Left hindlimb (tissue), 1 donor: ENCODE data around the gene FCAR.
"Not testable (repeated sequence)": the region's sequence is repeated elsewhere in the genome, so short reads cannot be mapped to it uniquely, and the experiment has no call there.

ENCODE experiments used
- DNase-seq: peaks from one replicate; pipeline ENCODE4 v3.0.0-alpha.2; 2018

Gene FCAR

DNA sequence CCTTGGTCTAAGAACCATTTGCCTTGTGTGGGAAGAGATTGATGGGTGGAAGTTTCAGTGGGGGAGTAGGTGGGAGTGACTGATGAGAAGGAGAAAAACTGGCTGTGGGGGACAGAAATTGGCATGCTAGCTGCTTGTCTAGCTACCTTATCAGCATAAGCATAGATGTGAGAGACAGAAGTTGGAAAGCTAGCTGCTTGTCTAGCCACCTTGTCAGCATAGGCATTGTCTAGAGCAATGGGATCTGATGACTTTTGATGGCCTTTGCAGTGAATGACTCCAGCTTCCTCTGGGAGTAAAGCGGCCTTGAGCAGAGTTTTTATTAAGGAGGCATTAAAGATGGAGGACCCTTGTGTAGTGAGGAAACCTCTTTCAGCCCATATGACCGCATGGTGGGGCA, 22.0 kb downstream of the FCAR start:
- no peak for DNase-seq

- not testable (repeated sequence) for DNase-seq
Observed at GRCh38 chr19:54898685-54899084, 24.6 kb downstream of the FCAR start.

GRCh38 chr19:54899646-54900045, 25.6 kb downstream of the FCAR start:
- not testable (repeated sequence) for DNase-seq

GRCh38 chr19:54901153-54901552, 27.1 kb downstream of the FCAR start:
- DNase-seq, result not testable (repeated sequence)

GRCh38 chr19:54902061-54902460, 28.0 kb downstream of the FCAR start:
- no peak for DNase-seq

- DNase-seq, result no peak
Observed at GRCh38 chr19:54903303-54903702, 29.3 kb downstream of the FCAR start.

- DNase-seq, result not testable (repeated sequence)
Observed at GRCh38 chr19:54904261-54904660, 30.2 kb downstream of the FCAR start.

DNA sequence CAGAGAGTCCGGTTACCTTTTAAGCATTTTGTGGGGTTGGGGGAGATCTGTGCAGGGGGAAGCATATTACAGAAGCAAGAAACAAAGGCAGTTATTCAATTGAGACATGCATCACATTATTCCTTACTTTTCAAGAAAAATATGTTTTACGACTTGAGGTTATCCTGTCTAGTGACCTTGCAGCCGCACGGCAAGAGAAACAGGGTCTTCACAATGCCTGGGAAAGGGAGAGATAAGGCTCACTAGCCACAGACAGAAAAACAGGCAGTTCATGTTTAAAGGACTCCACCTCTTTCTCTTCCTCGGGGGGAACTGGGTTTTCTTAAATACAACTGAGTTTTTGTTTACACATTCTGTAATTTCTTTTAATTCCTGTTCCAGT, 31.4 kb downstream of the FCAR start:
- no peak for DNase-seq

DNA sequence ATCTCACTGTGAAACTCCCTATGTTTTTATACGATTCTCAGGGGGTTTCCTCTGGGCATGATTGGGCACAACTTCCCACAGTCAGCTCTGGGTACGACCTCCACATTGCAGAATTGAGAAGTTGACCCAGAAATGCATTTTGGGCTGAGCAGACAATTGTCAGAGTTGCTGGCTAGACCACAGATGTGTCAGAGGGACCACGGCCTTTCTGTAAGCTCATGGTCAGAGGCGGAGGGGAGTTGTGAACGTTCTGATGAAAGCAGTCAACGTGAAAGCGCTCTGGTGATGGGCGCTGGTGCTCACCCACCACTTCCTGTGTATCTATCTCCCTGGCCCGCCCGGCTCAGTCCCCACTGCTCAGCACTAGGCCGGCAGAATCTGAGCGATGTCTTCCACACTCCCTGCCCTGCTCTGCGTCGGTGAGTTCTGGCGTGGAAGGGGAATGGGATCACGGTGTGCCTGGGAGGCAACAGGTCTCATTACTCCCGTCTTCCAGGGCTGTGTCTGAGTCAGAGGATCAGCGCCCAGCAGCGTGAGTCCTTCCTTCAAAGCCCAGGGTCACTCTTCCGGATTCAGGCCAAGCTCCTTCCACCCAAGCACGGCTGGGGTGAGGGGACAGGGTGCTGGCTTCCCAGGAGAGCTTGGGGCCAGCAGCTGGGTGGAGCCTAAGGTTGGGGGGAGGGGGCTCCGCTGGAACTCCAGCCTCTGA, 31.9 kb downstream of the FCAR start, which contains the start of gene NCR1:
Gene NCR1 (plus strand): TSS at position 346 of the 709 bp plus-strand sequence. CDS start 40 bp downstream, at position 386.
- DNase-seq, result no peak

- no peak for DNase-seq
Observed at GRCh38 chr19:54906819-54907218, 32.8 kb downstream of the FCAR start.

GRCh38 chr19:54907899-54908298, 33.9 kb downstream of the FCAR start:
- DNase-seq, result not testable (repeated sequence)

DNA sequence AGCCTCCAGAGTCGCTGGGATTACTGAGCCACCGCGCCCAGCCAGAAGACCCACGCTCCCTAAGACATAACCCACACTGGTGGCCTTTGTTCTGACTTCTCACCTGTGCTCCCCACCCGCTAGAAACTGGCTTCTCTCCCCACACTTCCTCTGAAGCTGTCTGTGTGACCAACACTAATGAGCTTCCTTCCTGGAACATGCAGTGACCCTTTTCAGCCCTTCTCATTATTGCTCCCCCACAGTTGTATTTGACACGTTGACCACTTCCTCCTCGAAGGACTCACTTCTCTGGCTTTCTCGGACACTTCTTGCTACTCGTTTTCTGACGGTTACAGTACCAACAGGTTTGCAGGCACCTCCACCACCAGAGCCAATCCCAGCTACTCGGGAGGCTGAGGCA, 42.8 kb downstream of the FCAR start:
- DNase-seq, result no peak

DNA sequence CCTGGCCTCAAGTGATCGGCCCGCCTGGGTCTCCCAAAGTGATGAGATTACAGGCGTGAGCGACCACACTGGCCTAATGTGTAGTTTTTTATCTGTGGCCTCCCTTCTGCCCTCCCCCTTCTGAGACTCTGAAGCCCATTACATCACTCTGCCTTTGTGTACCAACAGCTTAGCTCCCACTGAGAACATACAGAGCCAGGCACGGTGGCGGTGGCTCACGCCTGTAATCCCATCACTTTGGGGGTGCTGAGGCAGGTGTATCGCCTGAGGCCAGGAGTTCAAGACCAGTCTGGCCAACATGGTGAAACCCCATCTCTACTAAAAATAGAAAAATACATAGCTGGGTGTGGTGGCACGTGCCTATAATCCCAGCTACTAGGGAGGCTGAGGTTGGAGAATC, 44.5 kb downstream of the FCAR start:
- DNase-seq, result no peak

DNA sequence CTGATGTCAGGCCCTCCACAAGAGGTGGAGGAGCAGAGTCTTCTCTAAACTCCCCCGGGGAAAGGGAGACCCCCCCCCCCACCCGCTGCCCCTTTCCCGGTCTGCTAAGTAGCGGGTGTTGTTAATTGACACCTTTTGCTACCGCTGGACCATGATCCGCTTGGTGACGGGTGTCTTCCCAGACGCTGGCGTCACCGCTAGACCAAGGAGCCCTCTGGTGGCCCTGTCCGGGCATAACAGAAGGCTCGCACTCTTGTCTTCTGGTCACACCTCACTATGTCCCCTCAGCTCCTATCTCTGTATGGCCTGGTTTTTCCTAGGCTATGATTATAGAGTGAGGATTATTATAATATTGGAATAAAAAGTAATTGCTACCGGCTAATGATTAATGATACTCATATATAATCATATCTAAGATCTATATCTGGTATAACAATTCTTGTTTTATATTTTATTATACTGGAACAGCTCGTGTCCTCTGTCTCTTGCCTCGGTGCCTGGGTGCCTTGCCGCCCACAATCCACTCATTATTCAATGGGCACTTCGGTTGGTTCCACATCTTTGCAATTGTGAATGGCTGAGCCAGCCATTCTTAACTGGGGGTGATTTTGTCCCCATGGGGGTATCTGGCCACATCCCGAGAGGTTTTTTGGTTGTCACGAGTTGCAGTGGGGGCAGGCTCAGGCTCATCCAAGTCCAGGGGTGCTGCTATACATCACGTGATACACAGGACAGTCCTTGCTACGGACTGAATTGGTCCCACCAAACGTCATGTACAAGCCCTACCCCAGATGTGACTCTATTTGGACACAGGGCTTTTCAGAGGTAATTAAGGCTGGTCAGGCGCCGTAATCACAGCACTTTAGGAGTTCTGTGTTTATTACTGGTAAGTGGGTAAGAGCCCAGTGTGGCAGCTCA, 45.9 kb downstream of the FCAR start:
- not testable (repeated sequence) for DNase-seq

DNA sequence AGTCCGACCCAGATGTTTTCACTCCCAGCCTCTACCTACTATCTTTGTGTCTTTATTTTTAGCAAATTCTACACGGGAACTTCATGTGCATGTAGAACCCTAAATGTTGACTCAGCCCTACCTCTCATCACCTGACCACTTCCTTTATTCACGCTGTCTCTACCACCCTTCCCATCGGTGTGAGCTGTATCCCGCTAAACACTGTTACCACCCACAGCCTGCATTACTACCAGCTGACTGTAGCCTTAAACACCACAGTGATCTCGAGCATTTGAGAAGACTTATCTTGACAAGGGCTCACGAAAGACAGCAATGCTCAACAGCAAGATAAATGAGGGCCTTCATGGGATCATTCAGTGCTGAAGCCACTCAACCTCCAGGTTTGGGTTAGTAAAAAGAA, 47.0 kb downstream of the FCAR start:
- DNase-seq, result no peak

DNA sequence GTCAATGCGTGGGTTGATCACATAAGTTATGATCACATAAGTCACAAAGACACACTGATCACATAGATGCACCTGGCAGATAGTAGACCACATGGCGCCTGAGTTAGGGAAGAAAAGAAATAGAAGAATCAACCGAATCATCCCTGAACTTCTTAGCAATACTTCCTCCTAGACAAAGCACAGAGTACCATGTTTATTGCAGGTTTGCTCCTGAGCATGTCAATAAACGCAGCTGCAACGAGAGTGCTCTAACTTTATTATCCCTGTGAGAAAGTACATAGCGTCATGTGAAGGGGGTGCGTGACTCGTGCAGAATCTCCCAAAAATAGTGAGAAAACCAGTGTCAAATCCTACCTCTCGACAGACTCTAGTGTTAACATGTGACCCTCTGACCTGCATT, 49.2 kb downstream of the FCAR start:
- DNase-seq, result no peak

DNA sequence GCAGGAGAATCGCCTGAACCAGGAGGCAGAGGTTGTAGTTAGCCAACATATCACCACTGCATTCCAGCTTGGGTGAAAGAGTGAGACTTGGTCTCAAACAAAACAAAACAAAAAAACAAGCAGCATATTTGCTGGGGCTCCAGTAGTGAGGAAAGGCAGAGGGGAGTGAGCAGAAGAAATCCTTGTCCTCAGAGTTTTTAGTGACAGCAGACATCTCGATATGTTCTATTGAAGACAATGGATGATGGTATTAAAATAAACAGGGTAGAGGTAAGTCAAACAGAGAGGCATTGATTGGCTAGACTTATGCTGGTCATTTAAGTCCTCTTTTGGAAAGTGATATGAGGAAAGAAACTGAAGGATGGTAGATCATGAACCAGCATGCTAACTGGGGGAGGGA, 54.3 kb downstream of the FCAR start:
- DNase-seq, result no peak

GRCh38 chr19:54937926-54938325, 63.9 kb downstream of the FCAR start:
- no peak for DNase-seq

DNA sequence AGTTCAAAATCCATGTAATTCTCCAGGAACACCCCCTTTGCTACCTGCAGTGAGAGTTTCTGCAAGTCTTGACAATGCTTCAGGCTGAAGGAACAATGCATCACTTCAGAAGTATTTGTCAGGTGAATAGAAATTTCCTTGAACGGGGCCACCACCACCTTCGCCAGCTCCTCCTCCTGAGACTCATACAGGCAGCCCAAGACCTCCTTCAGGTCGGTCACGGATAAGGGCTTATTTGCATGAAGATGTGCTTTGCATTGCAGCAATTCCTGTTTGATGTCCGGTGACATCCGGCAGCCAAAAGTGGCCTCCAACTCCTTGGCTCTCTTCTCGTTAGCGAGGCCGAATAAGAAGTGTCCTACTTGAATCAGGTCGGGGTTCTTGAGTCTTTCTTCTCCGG, 64.9 kb downstream of the FCAR start:
- no peak for DNase-seq

- DNase-seq, result not testable (repeated sequence)
Observed at GRCh38 chr19:54939538-54939937, 65.5 kb downstream of the FCAR start.
